Thoracic aorta (tissue), 2 donors: ENCODE measurements around the gene MFAP4. TPM values are rescaled to one million over a fixed set of nuclear protein-coding genes. Genes with fewer than 3 reads are reported as not detected.

Source experiments
- ATAC-seq: fragments of 150-250 bp; one replicate; pipeline ENCODE4 v1.8.0; 2017; ENCODE audit warnings: low read depth; ENCODE audit not compliant: insufficient number of reproducible peaks, low FRiP score
- DNase-seq: peaks from one replicate; pipeline ENCODE4 v3.0.0-alpha.2; 2020; ENCODE audit warnings: low spot score
- H3K27ac ChIP-seq, 2 donors: fragments of 200-600 bp; sonication (generic); 1 replicate in 1 of 2; 2 replicates in 1 of 2; pipeline ENCODE4 v1.5.1; 2016; ENCODE audit warnings: mild to moderate bottlenecking in 2 of 2, moderate library complexity in 2 of 2
- H3K27me3 ChIP-seq: fragments of 200-600 bp; sonication (generic); replicated peaks from 2 replicates; pipeline ENCODE4 v1.6.0; 2016; ENCODE audit warnings: mild to moderate bottlenecking; ENCODE audit not compliant: insufficient read depth
- H3K36me3 ChIP-seq: fragments of 200-600 bp; sonication (generic); one replicate; pipeline ENCODE4 v1.5.1; 2016
- H3K4me1 ChIP-seq, 2 donors: fragments of 200-600 bp; sonication (generic); 1 replicate in 1 of 2; 2 replicates in 1 of 2; pipeline versions ENCODE4 v1.5.1 to v1.6.0; 2016; ENCODE audit warnings: low read depth in 2 of 2, mild to moderate bottlenecking in 1 of 2; ENCODE audit not compliant: control insufficient read depth in 1 of 2
- H3K4me3 ChIP-seq: fragments of 200-600 bp; sonication (generic); 2 replicates; pipeline ENCODE4 v1.5.1; 2016; ENCODE audit warnings: mild to moderate bottlenecking
- H3K9me3 ChIP-seq: fragments of 200-600 bp; sonication (generic); 2 replicates; pipeline ENCODE4 v1.5.1; 2016
- total RNA-seq, 2 donors: library from RNA; depleted of rRNA; stranded (reverse); fragments of >200 nt; gene quantifications; one replicate each; pipeline versions ENCODE4 v1.1.0 to v1.2.3, GENCODE V29; 2016
- TF ChIP-seq, protein P1 (sequence below): fragments of 200-600 bp; sonication (generic); IDR thresholded peaks from one replicate; pipeline ENCODE4 v1.5.1; 2019; ENCODE audit warnings: antibody characterized with exemption

MFAP4 gene
- total RNA-seq, 2 donors from 2014 or later, result 425 to 501 TPM

DNA sequence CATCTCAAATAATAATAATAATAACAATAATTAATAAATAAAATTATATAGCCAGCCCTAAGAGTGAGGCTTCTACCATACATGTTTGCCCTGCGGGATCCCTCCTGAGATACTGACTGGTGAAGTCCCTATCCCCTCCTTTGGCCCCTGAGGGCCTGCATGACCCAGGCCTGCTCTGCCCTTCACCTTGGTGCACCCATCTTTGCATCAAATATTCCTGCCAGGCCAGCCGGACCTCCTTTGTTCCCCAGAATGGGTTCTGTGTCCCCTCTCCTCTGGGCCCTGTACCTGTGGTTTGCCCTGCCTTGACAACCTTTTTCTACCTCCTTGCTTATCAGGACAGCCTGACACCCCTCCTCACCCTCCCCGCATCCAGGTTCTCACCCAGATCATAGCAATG, 22.1 kb upstream of the MFAP4 start:
- H3K36me3 ChIP-seq, result no peaks in the 10 kb centered on the region
- DNase-seq (no peak), ATAC-seq (no peak)
- H3K4me1 ChIP-seq, result peaks cover 0 to 13% of the 10 kb centered on the region in 2 donors
- no peak overlapping the region for H3K4me3 ChIP-seq
- TF ChIP-seq, protein P1, sequence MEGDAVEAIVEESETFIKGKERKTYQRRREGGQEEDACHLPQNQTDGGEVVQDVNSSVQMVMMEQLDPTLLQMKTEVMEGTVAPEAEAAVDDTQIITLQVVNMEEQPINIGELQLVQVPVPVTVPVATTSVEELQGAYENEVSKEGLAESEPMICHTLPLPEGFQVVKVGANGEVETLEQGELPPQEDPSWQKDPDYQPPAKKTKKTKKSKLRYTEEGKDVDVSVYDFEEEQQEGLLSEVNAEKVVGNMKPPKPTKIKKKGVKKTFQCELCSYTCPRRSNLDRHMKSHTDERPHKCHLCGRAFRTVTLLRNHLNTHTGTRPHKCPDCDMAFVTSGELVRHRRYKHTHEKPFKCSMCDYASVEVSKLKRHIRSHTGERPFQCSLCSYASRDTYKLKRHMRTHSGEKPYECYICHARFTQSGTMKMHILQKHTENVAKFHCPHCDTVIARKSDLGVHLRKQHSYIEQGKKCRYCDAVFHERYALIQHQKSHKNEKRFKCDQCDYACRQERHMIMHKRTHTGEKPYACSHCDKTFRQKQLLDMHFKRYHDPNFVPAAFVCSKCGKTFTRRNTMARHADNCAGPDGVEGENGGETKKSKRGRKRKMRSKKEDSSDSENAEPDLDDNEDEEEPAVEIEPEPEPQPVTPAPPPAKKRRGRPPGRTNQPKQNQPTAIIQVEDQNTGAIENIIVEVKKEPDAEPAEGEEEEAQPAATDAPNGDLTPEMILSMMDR, result no peak
- no peak overlapping the region for H3K27ac ChIP-seq
- H3K27me3 ChIP-seq, result no peaks in the 10 kb centered on the region
- H3K9me3 ChIP-seq, result no peaks in the 10 kb centered on the region

DNA sequence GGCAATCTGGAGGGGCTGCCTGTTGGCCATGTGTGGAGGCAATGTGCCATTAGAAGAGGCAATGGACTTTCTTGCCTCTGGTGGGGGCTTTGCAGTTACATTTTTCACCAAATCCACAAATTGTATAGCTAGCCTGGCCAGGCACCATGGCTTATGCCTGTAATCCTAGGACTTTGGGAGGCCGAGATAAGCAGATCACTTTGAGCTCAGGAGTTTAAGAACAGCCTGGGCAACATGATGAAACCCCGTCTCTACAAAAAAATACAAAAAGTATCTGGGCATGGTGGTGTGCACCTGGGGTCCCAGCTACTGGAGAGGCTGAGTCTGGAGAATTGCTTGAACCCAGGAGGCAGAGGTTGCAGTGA, 21.3 kb upstream of the MFAP4 start:
- ATAC-seq, result no peak
- H3K27me3 ChIP-seq, result no peaks in the 10 kb centered on the region
- no peaks in the 10 kb centered on the region for H3K36me3 ChIP-seq
- TF ChIP-seq, protein P1, result no peak
- no peak overlapping the region for H3K27ac ChIP-seq
- H3K4me3 ChIP-seq, result no peak overlapping the region
- no peak for DNase-seq
- peaks cover 0 to 13% of the 10 kb centered on the region in 2 donors for H3K4me1 ChIP-seq
- H3K9me3 ChIP-seq, result no peaks in the 10 kb centered on the region

DNA sequence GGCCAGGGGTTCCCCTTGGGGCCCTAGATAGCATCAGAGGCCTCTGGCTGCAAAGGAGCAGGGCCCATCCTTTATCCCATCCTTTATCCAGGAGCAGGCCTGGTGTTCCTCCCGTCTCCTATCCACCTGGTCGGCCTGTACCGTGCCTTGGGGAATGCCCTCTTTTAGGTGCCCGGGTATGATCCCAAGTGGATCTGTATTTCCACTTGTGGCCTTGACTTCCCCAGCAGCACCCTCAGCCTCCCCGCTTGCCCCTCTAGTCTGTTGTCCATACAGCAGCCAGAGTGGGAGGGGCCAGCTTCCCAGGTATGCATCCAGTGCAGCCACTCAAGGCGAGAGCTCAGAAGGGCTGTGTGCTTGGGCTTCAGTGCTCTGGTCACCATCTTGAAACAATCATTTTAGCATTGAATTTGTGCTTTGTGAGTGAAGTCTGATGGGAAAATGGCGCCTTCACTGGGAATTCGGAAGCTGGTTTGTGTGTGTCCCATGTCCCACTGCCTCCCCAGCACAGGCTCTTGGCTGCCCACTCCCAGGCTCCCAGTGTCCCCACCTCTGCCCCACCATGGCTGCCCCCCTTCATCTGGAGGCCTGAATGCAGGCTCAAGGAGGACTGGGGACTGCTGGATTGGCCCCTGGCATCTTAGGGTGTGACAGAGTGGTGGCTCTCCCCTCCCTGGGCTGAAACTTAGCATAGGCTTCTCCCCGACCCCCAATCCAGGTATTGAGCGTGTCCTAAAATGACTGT, 20.8 kb upstream of the MFAP4 start:
- H3K36me3 ChIP-seq, result no peaks in the 10 kb centered on the region
- H3K27ac ChIP-seq, result no peak overlapping the region
- ATAC-seq (no peak), DNase-seq (no peak)
- peaks cover 0 to 13% of the 10 kb centered on the region in 2 donors for H3K4me1 ChIP-seq
- H3K9me3 ChIP-seq, result no peaks in the 10 kb centered on the region
- no peaks in the 10 kb centered on the region for H3K27me3 ChIP-seq
- no peak overlapping the region for H3K4me3 ChIP-seq
- TF ChIP-seq, protein P1, result no peak

DNA sequence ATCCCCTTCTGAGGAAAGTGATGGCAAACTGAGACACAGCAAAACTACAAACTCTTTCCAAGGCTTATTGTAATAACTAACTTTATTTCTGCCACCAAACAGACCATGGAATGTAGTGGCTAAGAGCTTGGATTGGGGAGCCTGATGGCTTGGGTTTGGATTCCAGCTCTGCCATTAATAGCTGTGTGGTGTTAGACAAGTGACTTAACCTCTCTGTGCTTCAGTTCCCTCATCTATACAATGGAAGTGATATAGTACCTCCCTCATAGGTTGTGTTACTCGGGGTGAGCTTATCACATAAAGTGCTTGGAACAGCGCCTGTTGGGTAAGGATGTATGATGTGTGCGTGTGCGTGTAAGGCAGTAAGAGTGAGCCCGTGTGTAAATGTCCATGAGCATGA, 18.1 kb upstream of the MFAP4 start:
- H3K27me3 ChIP-seq, result no peaks in the 10 kb centered on the region
- TF ChIP-seq, protein P1, result no peak
- no peak overlapping the region for H3K4me3 ChIP-seq
- no peaks in the 10 kb centered on the region for H3K36me3 ChIP-seq
- no peak for ATAC-seq
- no peak for DNase-seq
- H3K27ac ChIP-seq, result no peak overlapping the region
- no peaks in the 10 kb centered on the region for H3K9me3 ChIP-seq
- H3K4me1 ChIP-seq, result no peaks in the 10 kb centered on the region

DNA sequence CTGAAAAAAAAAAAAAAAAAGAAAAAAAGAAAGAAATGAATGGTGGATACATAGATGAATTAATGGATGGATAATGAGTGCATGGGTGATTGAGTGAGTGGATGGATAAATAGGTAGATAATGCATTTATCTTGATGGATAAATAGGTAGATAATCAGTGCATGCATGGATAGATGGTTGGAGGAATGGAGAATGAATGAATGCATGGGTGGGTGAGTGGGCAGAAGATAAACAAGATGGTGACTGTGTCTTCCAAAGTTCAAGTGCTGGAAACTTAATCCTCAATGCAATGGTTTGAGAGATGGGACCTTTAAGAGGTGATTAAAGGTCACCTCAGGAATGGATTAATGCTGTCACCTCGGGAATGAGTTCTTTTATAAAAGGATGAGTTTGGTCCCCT, 17.3 kb upstream of the MFAP4 start:
- Histone ChIP-seq H3K4me3 (no peak overlapping the region), H3K27ac (no peak overlapping the region), H3K4me1 (peaks cover 0 to 7% of the 10 kb centered on the region in 2 donors), H3K36me3 (no peaks in the 10 kb centered on the region), H3K9me3 (no peaks in the 10 kb centered on the region), H3K27me3 (no peaks in the 10 kb centered on the region)
- DNase-seq (no peak), ATAC-seq (no peak)
- TF ChIP-seq, protein P1, result no peak
